ENCODE measurements around the gene CIDEB.

GRCh38 chr14:24261256-24261968 is 46.4 kb downstream of the CIDEB start:
- TF ChIP-seq POLR2AphosphoS5 (IDR thresholded peaks at IDR 0.05; ENCODE audit: borderline replicate concordance, low read depth, low read length) (no peak), EZH2 (IDR thresholded peaks at IDR 0.05) (no peak), FOXP2 (optimal IDR thresholded peaks at IDR 0.05; ENCODE audit: control extremely low read depth, extremely low read length, insufficient read depth) (no peak)

All from SK-N-MC (cell line).